Stomach (tissue), 4 donors: ENCODE measurements around the gene FAM124B.

Experiments used
- CTCF ChIP-seq, 7 experiments: fragments of 450-650 bp in 4 of 7; fragments of 200-600 bp in 3 of 7; sonication (generic) in 3 of 7; IDR thresholded peaks; one replicate each; pipeline ENCODE4 v1.5.1; 2016 to 2019; ENCODE audit warnings: antibody characterized with exemption in 7 of 7, control low read depth in 2 of 7, mild to moderate bottlenecking in 1 of 7
- POLR2A ChIP-seq, 4 donors: fragments of 450-650 bp; IDR thresholded peaks; one replicate each; pipeline ENCODE4 v1.6.1; 2016; ENCODE audit warnings: antibody characterized with exemption in 4 of 4, control low read depth in 2 of 4, mild to moderate bottlenecking in 1 of 4, moderate library complexity in 1 of 4
- POLR2AphosphoS5 ChIP-seq, 3 donors: sonication (generic); formaldehyde crosslinking; IDR thresholded peaks; one replicate each; pipeline ENCODE4 v1.6.1; 2016; ENCODE audit warnings: antibody characterized with exemption in 3 of 3

GRCh38 chr2:224416656-224417360 is 14.9 kb upstream of the FAM124B start:
- TF ChIP-seq CTCF (IDR thresholded peaks at IDR 0.05) (no peak), POLR2A (IDR thresholded peaks at IDR 0.05) (no peak), POLR2AphosphoS5 (IDR thresholded peaks at IDR 0.05) (no peak)
